Kidney epithelial cell (primary cell): ENCODE results near the gene FCMR. TPM values are rescaled to one million over a fixed set of nuclear protein-coding genes. Genes with fewer than 3 reads are reported as not detected.

Experiments used
- DNase-seq: peaks from one replicate; pipeline ENCODE4 v3.0.0-alpha.2; 2010; ENCODE audit warnings: low read depth
- H3K27me3 ChIP-seq: 2 replicates; pipeline ENCODE4 v1.6.0; 2011; ENCODE audit warnings: low read length; ENCODE audit not compliant: control insufficient read depth, insufficient read depth
- H3K36me3 ChIP-seq: 2 replicates; pipeline ENCODE4 v1.5.1; 2011; ENCODE audit warnings: low read length; ENCODE audit not compliant: control insufficient read depth, insufficient read depth
- H3K4me3 ChIP-seq: 2 replicates; pipeline ENCODE4 v1.5.1; 2011; ENCODE audit warnings: low read depth, mild to moderate bottlenecking, control low read depth, low read length
- total RNA-seq: library from RNA; depleted of rRNA; stranded (reverse); fragments of >200 nt; gene quantifications from 2 replicates; pipeline ENCODE4 v1.2.3, GENCODE V29; 2015
- TF ChIP-seq, protein P1 (sequence below): IDR thresholded peaks from 2 replicates; pipeline ENCODE4 v1.5.1; 2011; ENCODE audit warnings: mild to moderate bottlenecking, moderate library complexity, low read length, control low read depth, inconsistent platforms; ENCODE audit not compliant: insufficient read depth, poor library complexity, severe bottlenecking

The FCMR gene
- total RNA-seq, 1 donor from 2014 or later: 0.71 TPM

DNA sequence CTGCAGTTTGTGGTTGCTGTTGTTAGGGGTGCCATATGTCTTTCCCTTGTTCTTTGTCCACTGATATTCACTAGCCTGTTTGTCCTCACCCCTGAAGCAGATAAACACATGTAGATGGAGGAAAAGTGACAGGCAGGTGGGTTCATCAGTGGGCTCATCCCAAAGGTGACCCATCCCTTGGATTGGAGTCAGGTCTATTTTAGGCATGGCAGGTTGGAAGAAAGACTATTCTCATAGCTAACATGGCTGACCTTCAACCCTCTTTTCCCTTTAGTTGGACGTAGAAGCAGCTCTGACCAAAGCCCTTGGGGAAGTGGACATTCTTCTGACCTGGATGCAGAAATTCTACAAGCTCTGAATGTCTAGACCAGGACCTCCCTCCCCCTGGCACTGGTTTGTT is 19.0 kb downstream of the FCMR start:
- TF ChIP-seq, protein P1, sequence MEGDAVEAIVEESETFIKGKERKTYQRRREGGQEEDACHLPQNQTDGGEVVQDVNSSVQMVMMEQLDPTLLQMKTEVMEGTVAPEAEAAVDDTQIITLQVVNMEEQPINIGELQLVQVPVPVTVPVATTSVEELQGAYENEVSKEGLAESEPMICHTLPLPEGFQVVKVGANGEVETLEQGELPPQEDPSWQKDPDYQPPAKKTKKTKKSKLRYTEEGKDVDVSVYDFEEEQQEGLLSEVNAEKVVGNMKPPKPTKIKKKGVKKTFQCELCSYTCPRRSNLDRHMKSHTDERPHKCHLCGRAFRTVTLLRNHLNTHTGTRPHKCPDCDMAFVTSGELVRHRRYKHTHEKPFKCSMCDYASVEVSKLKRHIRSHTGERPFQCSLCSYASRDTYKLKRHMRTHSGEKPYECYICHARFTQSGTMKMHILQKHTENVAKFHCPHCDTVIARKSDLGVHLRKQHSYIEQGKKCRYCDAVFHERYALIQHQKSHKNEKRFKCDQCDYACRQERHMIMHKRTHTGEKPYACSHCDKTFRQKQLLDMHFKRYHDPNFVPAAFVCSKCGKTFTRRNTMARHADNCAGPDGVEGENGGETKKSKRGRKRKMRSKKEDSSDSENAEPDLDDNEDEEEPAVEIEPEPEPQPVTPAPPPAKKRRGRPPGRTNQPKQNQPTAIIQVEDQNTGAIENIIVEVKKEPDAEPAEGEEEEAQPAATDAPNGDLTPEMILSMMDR: no peak
- H3K4me3 ChIP-seq: no peak overlapping the region
- no peaks in the 10 kb centered on the region for H3K27me3 ChIP-seq

DNA sequence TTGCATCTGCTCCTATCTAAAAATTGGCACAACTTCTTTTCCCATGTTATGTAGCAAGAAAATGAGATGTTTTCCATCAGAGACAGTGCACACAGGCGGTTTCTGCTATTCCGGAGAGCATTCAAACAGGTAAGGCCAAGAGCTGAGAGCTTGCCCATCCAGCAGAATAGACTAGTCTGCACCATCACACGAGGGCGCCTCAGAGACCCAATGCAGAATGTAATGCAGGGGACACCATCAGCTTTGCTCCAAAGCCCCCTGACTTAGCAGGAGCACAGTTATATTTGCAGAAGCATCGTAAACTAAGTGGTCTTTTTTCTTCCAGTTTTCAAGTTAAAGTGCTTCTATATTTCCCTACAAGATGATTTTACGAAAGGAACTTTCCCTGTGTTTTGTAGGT is 19.8 kb downstream of the FCMR start:
- TF ChIP-seq, protein P1: no peak
- DNase-seq: no peak
- Histone ChIP-seq H3K27me3 (no peaks in the 10 kb centered on the region), H3K4me3 (no peak overlapping the region), H3K36me3 (no peaks in the 10 kb centered on the region)

More for the DNA sequence above, 19.0 kb downstream of the FCMR start:
- no peaks in the 10 kb centered on the region for H3K36me3 ChIP-seq
- DNase-seq: no peak

DNA sequence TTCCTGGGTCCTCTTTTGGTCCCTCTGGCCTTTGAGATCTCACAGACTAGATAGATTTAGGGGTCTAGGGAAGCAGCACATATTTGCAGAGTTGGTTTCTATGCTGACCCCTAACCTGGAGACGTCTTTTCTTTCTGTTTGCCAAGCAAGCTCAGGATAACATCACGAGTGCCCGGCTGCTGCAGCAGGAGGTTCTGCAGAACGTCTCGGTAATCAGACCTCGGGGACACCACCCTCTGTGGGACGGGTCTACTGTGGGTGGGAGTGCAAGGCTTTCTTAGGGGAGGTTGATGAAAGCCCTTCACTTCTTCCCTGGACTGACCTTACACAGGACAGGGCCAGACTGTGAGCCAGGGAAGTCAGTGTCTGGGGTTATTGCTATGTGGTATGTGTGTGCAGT is 21.6 kb downstream of the FCMR start:
- Histone ChIP-seq H3K36me3 (no peaks in the 10 kb centered on the region), H3K4me3 (no peak overlapping the region), H3K27me3 (no peaks in the 10 kb centered on the region)
- no peak for DNase-seq
- TF ChIP-seq, protein P1: no peak

DNA sequence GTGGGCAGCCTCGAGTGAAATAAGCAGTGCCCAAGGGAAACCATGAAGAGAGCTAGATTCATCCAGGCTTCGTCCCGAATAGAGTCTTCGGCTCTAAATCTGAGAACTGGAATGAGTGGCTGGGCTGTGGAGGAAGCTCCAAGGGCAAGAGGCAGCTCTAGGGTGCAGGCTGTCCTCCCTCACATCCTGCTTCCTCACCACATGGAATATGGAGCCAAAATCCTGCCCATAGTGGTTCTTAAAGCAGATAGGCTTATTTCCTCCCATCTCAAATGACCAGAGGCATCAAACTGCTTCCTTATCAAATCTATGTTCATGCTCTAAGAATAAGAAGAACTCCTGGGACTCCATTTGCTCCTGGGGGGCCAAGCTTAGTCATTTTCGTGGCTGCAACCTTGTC is 22.0 kb downstream of the FCMR start:
- Histone ChIP-seq H3K36me3 (no peaks in the 10 kb centered on the region), H3K27me3 (no peaks in the 10 kb centered on the region), H3K4me3 (no peak overlapping the region)
- TF ChIP-seq, protein P1: no peak
- no peak for DNase-seq

DNA sequence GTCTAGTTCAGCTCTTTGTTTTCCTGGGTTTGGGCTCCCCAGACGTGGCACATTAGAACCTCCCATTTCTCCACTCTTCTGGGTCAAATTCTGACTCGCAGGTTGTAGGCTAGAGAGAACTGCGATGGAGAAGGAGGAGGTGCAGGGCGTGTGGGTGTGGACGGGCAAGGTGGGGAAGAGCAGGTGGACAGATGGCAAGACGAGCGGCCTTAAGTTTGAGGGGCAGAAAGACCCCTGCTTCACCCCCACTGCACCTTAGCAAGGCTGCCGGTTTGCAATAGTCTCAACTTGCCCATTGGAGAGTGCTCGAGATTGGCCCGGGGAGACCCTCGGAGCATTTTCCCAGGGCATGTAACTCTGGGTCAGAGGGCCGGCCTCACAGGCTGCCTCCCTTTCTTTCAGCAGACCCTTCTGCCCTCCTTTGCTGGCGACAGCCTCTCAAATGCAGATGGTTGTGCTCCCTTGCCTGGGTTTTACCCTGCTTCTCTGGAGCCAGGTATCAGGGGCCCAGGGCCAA is 22.8 kb downstream of the FCMR start:
- H3K4me3 ChIP-seq: no peak overlapping the region
- no peaks in the 10 kb centered on the region for H3K27me3 ChIP-seq
- TF ChIP-seq, protein P1: no peak
- H3K36me3 ChIP-seq: no peaks in the 10 kb centered on the region
- DNase-seq: no peak

DNA sequence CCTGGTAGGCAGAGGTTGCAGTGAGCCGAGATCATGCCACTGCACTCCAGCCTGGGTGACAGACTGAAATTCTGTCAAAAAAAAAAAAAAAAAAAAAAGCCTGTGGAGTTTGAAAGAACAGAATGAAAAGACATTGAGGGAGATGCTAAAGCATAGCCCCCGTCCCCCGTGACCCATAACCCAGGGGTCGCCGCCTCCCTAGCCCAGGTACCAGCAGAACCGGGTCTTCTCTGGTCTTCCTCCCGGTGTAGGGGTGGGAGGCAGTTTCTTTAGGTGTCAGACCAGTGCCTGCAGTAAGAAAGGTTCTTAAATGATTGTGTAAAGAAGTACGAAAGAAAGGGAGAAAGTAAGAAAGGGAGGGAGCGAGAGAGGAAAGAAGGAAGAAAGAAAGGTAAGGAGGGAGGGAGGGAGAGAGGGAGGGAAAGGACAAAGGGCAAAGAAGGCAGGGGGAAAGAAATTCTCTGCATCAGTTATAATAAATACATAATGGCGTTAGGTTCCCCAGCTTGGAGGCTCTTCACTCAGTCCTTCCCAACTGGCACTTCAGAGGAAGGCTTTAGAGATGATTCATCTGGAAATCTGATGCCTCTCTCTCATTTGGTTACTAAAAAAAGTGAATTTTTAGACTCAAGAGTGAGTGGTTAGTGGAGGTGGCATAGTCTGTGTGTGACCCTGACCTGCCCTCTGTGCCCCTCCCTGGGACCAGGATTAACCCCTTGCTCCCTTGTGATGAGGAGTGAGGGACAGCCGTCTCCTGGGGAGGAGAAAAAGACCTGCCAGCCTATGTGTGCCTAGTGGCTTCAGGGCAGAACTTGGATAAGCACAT is 23.4 kb downstream of the FCMR start:
- Histone ChIP-seq H3K27me3 (no peaks in the 10 kb centered on the region), H3K36me3 (no peaks in the 10 kb centered on the region), H3K4me3 (no peak overlapping the region)
- DNase-seq: no peak
- TF ChIP-seq, protein P1: no peak
